Measurements from ENCODE around the gene FANCM. TPM values are rescaled to one million over a fixed set of nuclear protein-coding genes. Genes with fewer than 3 reads are reported as not detected.

The FANCM gene
- total RNA-seq, 1 experiment from 2014 or later, result 20.8 TPM

DNA sequence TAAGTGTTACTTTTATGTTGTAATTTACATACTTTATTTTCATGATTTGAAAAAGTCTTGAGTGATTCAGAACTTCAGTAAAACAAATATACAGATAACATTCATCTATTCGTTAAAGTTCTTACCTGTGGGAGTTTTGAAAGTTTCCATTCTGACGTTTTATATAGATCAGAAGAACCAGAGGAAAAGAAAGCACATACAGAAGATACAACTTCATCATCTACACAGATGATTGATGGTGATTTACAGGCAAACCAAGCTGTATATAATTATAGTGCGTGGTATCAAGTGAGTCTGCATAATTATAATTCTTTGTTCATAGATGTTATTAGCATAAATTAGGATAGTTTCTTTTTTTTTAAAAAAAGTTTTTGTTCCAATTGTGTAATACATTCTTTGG, 21.4 kb upstream of the FANCM start:
- BruUV-seq (replicated peaks), result no TSS peak
- H3K4me3 ChIP-seq (ENCODE audit: low read depth, low read length, poor library complexity, severe bottlenecking), result no peak overlapping the region
- peaks cover 21% of the 10 kb centered on the region for H3K4me1 ChIP-seq (ENCODE audit: insufficient read depth, low read length, poor library complexity, severe bottlenecking)
- TF ChIP-seq, protein P1, sequence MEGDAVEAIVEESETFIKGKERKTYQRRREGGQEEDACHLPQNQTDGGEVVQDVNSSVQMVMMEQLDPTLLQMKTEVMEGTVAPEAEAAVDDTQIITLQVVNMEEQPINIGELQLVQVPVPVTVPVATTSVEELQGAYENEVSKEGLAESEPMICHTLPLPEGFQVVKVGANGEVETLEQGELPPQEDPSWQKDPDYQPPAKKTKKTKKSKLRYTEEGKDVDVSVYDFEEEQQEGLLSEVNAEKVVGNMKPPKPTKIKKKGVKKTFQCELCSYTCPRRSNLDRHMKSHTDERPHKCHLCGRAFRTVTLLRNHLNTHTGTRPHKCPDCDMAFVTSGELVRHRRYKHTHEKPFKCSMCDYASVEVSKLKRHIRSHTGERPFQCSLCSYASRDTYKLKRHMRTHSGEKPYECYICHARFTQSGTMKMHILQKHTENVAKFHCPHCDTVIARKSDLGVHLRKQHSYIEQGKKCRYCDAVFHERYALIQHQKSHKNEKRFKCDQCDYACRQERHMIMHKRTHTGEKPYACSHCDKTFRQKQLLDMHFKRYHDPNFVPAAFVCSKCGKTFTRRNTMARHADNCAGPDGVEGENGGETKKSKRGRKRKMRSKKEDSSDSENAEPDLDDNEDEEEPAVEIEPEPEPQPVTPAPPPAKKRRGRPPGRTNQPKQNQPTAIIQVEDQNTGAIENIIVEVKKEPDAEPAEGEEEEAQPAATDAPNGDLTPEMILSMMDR (conservative IDR thresholded peaks at IDR 0.05; ENCODE audit: low read depth, low read length), result no peak
- H3K27me3 ChIP-seq (replicated peaks; ENCODE audit: insufficient read depth, low read depth, low read length, poor library complexity), result no peaks in the 10 kb centered on the region
- CTCF ChIA-PET, result no interaction called here
- DNase-seq (ENCODE audit: low spot score), result no peak
- POLR2A ChIA-PET (ENCODE audit: low non-redundant PET), result interaction anchor here (0.7 kb wide), 1 partner anchor 19 kb away, joined by 3 read pairs; no protein-coding TSS in a partner anchor
- H3K9me3 ChIP-seq (ENCODE audit: low read depth, low read length, poor library complexity, severe bottlenecking), result no peaks in the 10 kb centered on the region
- H3K36me3 ChIP-seq (ENCODE audit: insufficient read depth, low read length, poor library complexity, severe bottlenecking), result peaks cover 83% of the 10 kb centered on the region
- intact Hi-C loops (cut with micrococcal nuclease; ENCODE audit: unreplicated experiment), result no loop called here
- no peak overlapping the region for H3K27ac ChIP-seq (ENCODE audit: low read depth, low read length, poor library complexity, severe bottlenecking)

DNA sequence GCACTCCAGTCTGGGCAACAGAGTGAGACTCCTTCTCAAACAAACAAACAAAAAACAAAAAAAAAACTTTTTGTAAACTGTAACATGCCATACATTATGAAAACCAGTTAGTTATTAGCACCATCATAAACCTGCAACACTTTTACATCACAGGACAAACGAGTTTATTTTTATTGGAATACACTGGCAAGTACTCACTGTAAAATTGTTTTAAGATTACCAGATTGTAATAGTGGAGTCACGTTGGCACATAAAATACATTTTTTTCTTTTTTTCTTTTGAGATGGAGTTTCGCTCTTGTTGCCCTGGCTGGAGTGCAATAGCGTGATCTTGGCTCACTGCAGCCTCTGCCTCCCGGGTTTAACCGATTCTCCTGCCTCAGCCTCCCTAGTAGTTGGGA, 17.1 kb upstream of the FANCM start:
- DNase-seq (ENCODE audit: low spot score), result no peak
- H3K9me3 ChIP-seq (ENCODE audit: low read depth, low read length, poor library complexity, severe bottlenecking), result no peaks in the 10 kb centered on the region
- H3K27me3 ChIP-seq (replicated peaks; ENCODE audit: insufficient read depth, low read depth, low read length, poor library complexity), result no peaks in the 10 kb centered on the region
- BruUV-seq (replicated peaks), result no TSS peak
- no peak overlapping the region for H3K4me3 ChIP-seq (ENCODE audit: low read depth, low read length, poor library complexity, severe bottlenecking)
- peaks cover 97% of the 10 kb centered on the region for H3K36me3 ChIP-seq (ENCODE audit: insufficient read depth, low read length, poor library complexity, severe bottlenecking)
- intact Hi-C loops (cut with micrococcal nuclease; ENCODE audit: unreplicated experiment), result no loop called here
- CTCF ChIA-PET, result no interaction called here
- H3K4me1 ChIP-seq (ENCODE audit: insufficient read depth, low read length, poor library complexity, severe bottlenecking), result peaks cover 12% of the 10 kb centered on the region
- POLR2A ChIA-PET (ENCODE audit: low non-redundant PET), result no interaction called here
- H3K27ac ChIP-seq (ENCODE audit: low read depth, low read length, poor library complexity, severe bottlenecking), result no peak overlapping the region
- TF ChIP-seq, protein P1 (conservative IDR thresholded peaks at IDR 0.05; ENCODE audit: low read depth, low read length), result no peak
- TF ChIP-seq EZH2 (IDR thresholded peaks at IDR 0.05; ENCODE audit: borderline replicate concordance, low read depth, low read length, poor library complexity, severe bottlenecking), result no peak

DNA sequence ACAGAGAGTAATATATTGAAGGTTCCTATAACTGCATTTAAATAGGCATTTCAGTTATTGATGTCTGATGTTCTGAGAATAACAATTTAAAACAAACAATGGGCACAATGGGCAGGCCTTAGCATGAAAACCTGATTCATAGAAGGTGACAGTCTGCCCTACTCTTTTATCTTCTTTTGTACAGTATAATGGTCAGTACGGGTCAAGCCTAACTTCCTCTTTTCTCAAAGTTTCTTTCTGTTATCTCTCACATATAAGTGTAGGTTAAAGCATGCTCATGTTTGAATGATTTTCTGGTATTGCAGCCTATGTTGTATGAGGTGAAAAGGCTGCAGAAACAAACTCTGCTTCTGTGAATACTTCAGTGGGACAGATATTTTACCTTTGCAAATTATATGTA, 15.6 kb upstream of the FANCM start:
- Histone ChIP-seq H3K36me3 (ENCODE audit: insufficient read depth, low read length, poor library complexity, severe bottlenecking) (peaks cover 90% of the 10 kb centered on the region), H3K27ac (ENCODE audit: low read depth, low read length, poor library complexity, severe bottlenecking) (no peak overlapping the region), H3K4me3 (ENCODE audit: low read depth, low read length, poor library complexity, severe bottlenecking) (no peak overlapping the region), H3K9me3 (ENCODE audit: low read depth, low read length, poor library complexity, severe bottlenecking) (no peaks in the 10 kb centered on the region), H3K27me3 (replicated peaks; ENCODE audit: insufficient read depth, low read depth, low read length, poor library complexity) (no peaks in the 10 kb centered on the region), H3K4me1 (ENCODE audit: insufficient read depth, low read length, poor library complexity, severe bottlenecking) (no peaks in the 10 kb centered on the region)
- TF ChIP-seq EZH2 (IDR thresholded peaks at IDR 0.05; ENCODE audit: borderline replicate concordance, low read depth, low read length, poor library complexity, severe bottlenecking), result no peak
- intact Hi-C loops (cut with micrococcal nuclease; ENCODE audit: unreplicated experiment), result no loop called here
- BruUV-seq (replicated peaks), result no TSS peak
- ChIA-PET CTCF (no interaction called here), POLR2A (ENCODE audit: low non-redundant PET) (no interaction called here)
- DNase-seq (ENCODE audit: low spot score), result no peak

DNA sequence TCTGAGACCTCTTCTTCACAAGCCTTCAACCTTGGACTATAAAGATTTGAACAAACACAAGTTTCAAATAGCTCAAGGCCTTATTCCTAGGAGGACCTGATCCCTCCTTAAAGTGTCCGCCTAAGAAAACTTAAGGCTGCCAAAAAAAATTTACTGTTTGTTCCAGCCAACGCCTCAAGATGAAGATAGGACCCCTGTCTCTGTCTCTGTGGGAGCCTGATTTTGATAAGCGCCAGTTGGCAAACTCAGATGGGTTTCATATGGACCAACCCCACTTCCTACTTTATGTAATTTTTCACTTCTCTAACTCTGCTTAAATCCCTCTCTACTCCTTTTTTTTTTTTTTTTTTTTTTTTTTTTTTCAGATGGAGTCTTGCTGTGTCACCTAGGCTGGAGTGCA, 12.5 kb upstream of the FANCM start:
- POLR2A ChIA-PET (ENCODE audit: low non-redundant PET), result no interaction called here
- Histone ChIP-seq H3K4me1 (ENCODE audit: insufficient read depth, low read length, poor library complexity, severe bottlenecking) (no peaks in the 10 kb centered on the region), H3K27ac (ENCODE audit: low read depth, low read length, poor library complexity, severe bottlenecking) (no peak overlapping the region), H3K9me3 (ENCODE audit: low read depth, low read length, poor library complexity, severe bottlenecking) (no peaks in the 10 kb centered on the region), H3K27me3 (replicated peaks; ENCODE audit: insufficient read depth, low read depth, low read length, poor library complexity) (no peaks in the 10 kb centered on the region), H3K36me3 (ENCODE audit: insufficient read depth, low read length, poor library complexity, severe bottlenecking) (peaks cover 81% of the 10 kb centered on the region), H3K4me3 (ENCODE audit: low read depth, low read length, poor library complexity, severe bottlenecking) (no peak overlapping the region)
- DNase-seq (ENCODE audit: low spot score), result no peak
- TF ChIP-seq, protein P1 (conservative IDR thresholded peaks at IDR 0.05; ENCODE audit: low read depth, low read length), result no peak
- no peak for TF ChIP-seq EZH2 (IDR thresholded peaks at IDR 0.05; ENCODE audit: borderline replicate concordance, low read depth, low read length, poor library complexity, severe bottlenecking)
- intact Hi-C loops (cut with micrococcal nuclease; ENCODE audit: unreplicated experiment), result no loop called here
- CTCF ChIA-PET, result interaction anchor here (0.6 kb wide), 1 partner anchor 14 kb away, joined by 4 read pairs; no protein-coding TSS in a partner anchor
- no TSS peak for BruUV-seq (replicated peaks)

Measured in A673 (cell line).